Osteoblast (primary cell): ENCODE results near the gene DIABLO. TPM values are rescaled to one million over a fixed set of nuclear protein-coding genes. Genes with fewer than 3 reads are reported as not detected.

Source experiments
- DNase-seq: peaks from one replicate; pipeline ENCODE4 v3.0.0; 2011; ENCODE audit warnings: low spot score, mixed read lengths; ENCODE audit not compliant: insufficient read length; ENCODE audit errors: missing footprints
- H2AFZ ChIP-seq: 2 replicates; pipeline ENCODE4 v1.6.0; 2011; ENCODE audit warnings: mild to moderate bottlenecking, low read length
- H3K27ac ChIP-seq: 2 replicates; pipeline ENCODE4 v1.5.1; 2011; ENCODE audit warnings: mild to moderate bottlenecking, low read depth, low read length, moderate library complexity
- H3K27me3 ChIP-seq: 2 replicates; pipeline ENCODE4 v1.6.0; 2012; ENCODE audit warnings: mild to moderate bottlenecking, control low read depth, inconsistent platforms, low read length, moderate library complexity; ENCODE audit not compliant: insufficient read depth
- H3K36me3 ChIP-seq: 2 replicates; pipeline ENCODE4 v1.5.1; 2011; ENCODE audit warnings: mild to moderate bottlenecking, low read length, control low read depth, moderate library complexity; ENCODE audit not compliant: insufficient read depth
- H3K4me1 ChIP-seq: 2 replicates; pipeline ENCODE4 v1.5.1; 2011; ENCODE audit warnings: mild to moderate bottlenecking, low read length, control low read depth, moderate library complexity; ENCODE audit not compliant: insufficient read depth
- H3K4me2 ChIP-seq: 2 replicates; pipeline ENCODE4 v1.6.0; 2011; ENCODE audit warnings: mild to moderate bottlenecking, low read length; ENCODE audit not compliant: insufficient read depth
- H3K4me3 ChIP-seq: fragments of 200-600 bp; sonication (generic); 3 replicates; pipeline ENCODE4 v1.5.1; 2012; ENCODE audit warnings: mild to moderate bottlenecking, low read length, inconsistent platforms; ENCODE audit not compliant: insufficient read depth
- H3K79me2 ChIP-seq: 2 replicates; pipeline ENCODE4 v1.6.0; 2012; ENCODE audit warnings: mild to moderate bottlenecking, low read length, control low read depth, inconsistent platforms; ENCODE audit not compliant: insufficient read depth
- H3K9me3 ChIP-seq: 2 replicates; pipeline ENCODE4 v1.5.1; 2011; ENCODE audit warnings: low read depth, low read length, control low read depth
- H4K20me1 ChIP-seq: 2 replicates; pipeline ENCODE4 v1.6.0; 2012; ENCODE audit warnings: mild to moderate bottlenecking, low read length, control low read depth; ENCODE audit not compliant: insufficient read depth
- CTCF ChIP-seq: IDR thresholded peaks from 2 replicates; pipeline ENCODE4 v1.5.1; 2011; ENCODE audit warnings: mild to moderate bottlenecking, low read depth, low read length, moderate library complexity; ENCODE audit errors: extremely low read depth
- total RNA-seq: library from RNA; depleted of rRNA; stranded (reverse); fragments of >200 nt; gene quantifications from 2 replicates; pipeline ENCODE4 v1.2.3, GENCODE V29; 2012

Gene DIABLO
- total RNA-seq, 1 donor, result 64.4 TPM

GRCh38 chr12:122238861-122239260 is 13.0 kb upstream of the DIABLO start:
- H3K4me1 ChIP-seq, result no peaks in the 10 kb centered on the region
- DNase-seq, result no peak
- H4K20me1 ChIP-seq, result no peaks in the 10 kb centered on the region
- no peaks in the 10 kb centered on the region for H3K27me3 ChIP-seq
- H3K27ac ChIP-seq, result no peak overlapping the region
- no peaks in the 10 kb centered on the region for H3K9me3 ChIP-seq
- peaks cover 19% of the 10 kb centered on the region for H3K36me3 ChIP-seq
- no peaks in the 10 kb centered on the region for H3K79me2 ChIP-seq
- no peak overlapping the region for H3K4me3 ChIP-seq
- H3K4me2 ChIP-seq, result no peak overlapping the region
- no peak overlapping the region for H2AFZ ChIP-seq
- TF ChIP-seq CTCF, result no peak

GRCh38 chr12:122235741-122236140 is 9.9 kb upstream of the DIABLO start:
- Histone ChIP-seq H4K20me1 (no peaks in the 10 kb centered on the region), H3K36me3 (peaks cover 32% of the 10 kb centered on the region), H3K9me3 (no peaks in the 10 kb centered on the region), H3K79me2 (no peaks in the 10 kb centered on the region), H3K4me3 (no peak overlapping the region), H2AFZ (no peak overlapping the region), H3K4me1 (no peaks in the 10 kb centered on the region), H3K27me3 (no peaks in the 10 kb centered on the region), H3K4me2 (no peak overlapping the region), H3K27ac (no peak overlapping the region)
- no peak for TF ChIP-seq CTCF
- DNase-seq, result no peak

- no peak for TF ChIP-seq CTCF
- H3K27ac ChIP-seq, result no peak overlapping the region
- DNase-seq, result no peak
- no peaks in the 10 kb centered on the region for H3K79me2 ChIP-seq
- H3K4me3 ChIP-seq, result no peak overlapping the region
- peaks cover 28% of the 10 kb centered on the region for H3K36me3 ChIP-seq
- H4K20me1 ChIP-seq, result peaks cover 2% of the 10 kb centered on the region
- no peaks in the 10 kb centered on the region for H3K9me3 ChIP-seq
- no peaks in the 10 kb centered on the region for H3K4me1 ChIP-seq
- H2AFZ ChIP-seq, result no peak overlapping the region
- no peak overlapping the region for H3K4me2 ChIP-seq
- no peaks in the 10 kb centered on the region for H3K27me3 ChIP-seq
Measured at GRCh38 chr12:122232691-122233090, 6.8 kb upstream of the DIABLO start.

GRCh38 chr12:122230798-122231197 is 4.9 kb upstream of the DIABLO start:
- Histone ChIP-seq H3K4me1 (peaks cover 5% of the 10 kb centered on the region), H3K36me3 (peaks cover 28% of the 10 kb centered on the region), H3K79me2 (no peaks in the 10 kb centered on the region), H3K4me3 (no peak overlapping the region), H3K27me3 (no peaks in the 10 kb centered on the region), H3K9me3 (no peaks in the 10 kb centered on the region), H3K4me2 (no peak overlapping the region), H3K27ac (no peak overlapping the region), H4K20me1 (peaks cover 10% of the 10 kb centered on the region), H2AFZ (no peak overlapping the region)
- DNase-seq, result no peak
- no peak for TF ChIP-seq CTCF
